K562 (cell line): ENCODE measurements around the gene NOS2. TPM values are rescaled to one million over a fixed set of nuclear protein-coding genes. Genes with fewer than 3 reads are reported as not detected.

Source experiments
- JUND ChIP-seq, 2 experiments: IDR thresholded peaks; 2 replicates in 1 of 2; 3 replicates in 1 of 2; pipeline ENCODE4 v1.6.1; 2011; ENCODE audit warnings: borderline replicate concordance in 2 of 2, low read depth in 2 of 2, low read length in 2 of 2, improper control_type of control experiment in 1 of 2, missing biosample characterization in 1 of 2, missing genetic modification characterization in 1 of 2, missing genetic modification reagents in 1 of 2
- RAD51 ChIP-seq: fragments of 450-650 bp; IDR thresholded peaks from 2 replicates; pipeline ENCODE4 v1.7.1; 2016; ENCODE audit warnings: low read depth, mild to moderate bottlenecking, borderline replicate concordance
- TCF3 ChIP-seq: sonication (generic); formaldehyde crosslinking; IDR thresholded peaks from 2 replicates; pipeline ENCODE4 v1.4.0; 2020; ENCODE audit warnings: mild to moderate bottlenecking, missing genetic modification reagents
- ZNF318 ChIP-seq, 2 experiments: fragments of 450-650 bp; IDR thresholded peaks; 2 replicates each; pipeline ENCODE4 v1.6.1; 2016; ENCODE audit warnings: mild to moderate bottlenecking in 2 of 2, borderline replicate concordance in 1 of 2, low read depth in 1 of 2, moderate library complexity in 1 of 2
- polyA plus RNA-seq, 8 experiments: library from polyadenylated mRNA; depleted of rRNA in 4 of 8; stranded (reverse) in 5 of 8; unstranded in 3 of 8; fragments of >200 nt; fragmentation: Nextera tagmentation in 2 of 8; fragmentation: Illumina TruSeq in 1 of 8; extraction: Ambion mirVana in 2 of 8; extraction: Trizol in 1 of 8; gene quantifications; 2 replicates each; pipeline versions ENCODE4 v1.2.1 to v1.2.3, GENCODE V29; 2011 to 2014; ENCODE audit warnings: inconsistent platforms in 1 of 8, missing spikeins in 1 of 8
- total RNA-seq, 7 experiments: library from RNA; depleted of rRNA in 6 of 7; stranded (reverse); fragments of >200 nt in 6 of 7; fragmentation: Illumina TruSeq in 2 of 7; extraction: Trizol in 2 of 7; gene quantifications; 2 replicates each; pipeline versions ENCODE4 v1.2.1 to v1.2.3, GENCODE V29; 2011 to 2021; ENCODE audit warnings: low replicate concordance in 1 of 7

The NOS2 gene
- total and polyA plus RNA-seq, 9 of the 15 experiments (the other 6 are each of a cell fraction or from before 2014, with no cell fraction given) = not detected

- no peak for TF ChIP-seq JUND (IDR thresholded peaks at IDR 0.05; ENCODE audit: borderline replicate concordance, low read depth, low read length)
- no peak for TF ChIP-seq JUND (tag; IDR thresholded peaks at IDR 0.05; ENCODE audit: borderline replicate concordance, low read depth, low read length)
- no peak for TF ChIP-seq RAD51
- no peak for TF ChIP-seq ZNF318 (IDR thresholded peaks at IDR 0.05; ENCODE audit: borderline replicate concordance in 1 of 2, low read depth in 1 of 2)
- no peak for TF ChIP-seq TCF3 (CRISPR knock-in tag)
These were observed 7.0 kb downstream of the NOS2 start (continued) for GRCh38 chr17:27793168-27793905.
